NK-92 (cell line): ENCODE measurements around the gene ABHD2.
"Not testable (repeated sequence)": the region's sequence is repeated elsewhere in the genome, so short reads cannot be mapped to it uniquely, and the experiment has no call there.

Experiments
- DNase-seq: peaks from one replicate; lab custom pipeline; 2025; ENCODE audit not compliant: unreplicated experiment; lab: John Stamatoyannopoulos, UW

ABHD2 gene

GRCh38 chr15:89119489-89120478 lies 31.5 kb downstream of the ABHD2 start:
- DNase-seq, result no peak

GRCh38 chr15:89120479-89121000 lies 32.3 kb downstream of the ABHD2 start:
- DNase-seq, result not testable (repeated sequence)

GRCh38 chr15:89121414-89121813 lies 33.2 kb downstream of the ABHD2 start:
- DNase-seq, result no peak

- no peak for DNase-seq
Measured at GRCh38 chr15:89122505-89123180, 34.4 kb downstream of the ABHD2 start.

GRCh38 chr15:89123181-89123525 lies 34.9 kb downstream of the ABHD2 start:
- DNase-seq, result no peak

GRCh38 chr15:89125088-89125826 lies 37.0 kb downstream of the ABHD2 start:
- DNase-seq, result no peak

- DNase-seq, result no peak
Measured at GRCh38 chr15:89126009-89126408, 37.8 kb downstream of the ABHD2 start.

- no peak for DNase-seq
Measured at GRCh38 chr15:89127054-89127702, 38.9 kb downstream of the ABHD2 start.

- no peak for DNase-seq
Measured at GRCh38 chr15:89128320-89129122, 40.3 kb downstream of the ABHD2 start.

GRCh38 chr15:89129123-89129815 lies 41.0 kb downstream of the ABHD2 start:
- DNase-seq, result no peak

GRCh38 chr15:89129816-89130134 lies 41.5 kb downstream of the ABHD2 start:
- no peak for DNase-seq

GRCh38 chr15:89130201-89130600 lies 41.9 kb downstream of the ABHD2 start:
- DNase-seq, result no peak

GRCh38 chr15:89131731-89132130 lies 43.5 kb downstream of the ABHD2 start:
- DNase-seq, result no peak

- DNase-seq, result no peak
Measured at GRCh38 chr15:89132611-89133507, 44.6 kb downstream of the ABHD2 start.

GRCh38 chr15:89135387-89136077 lies 47.3 kb downstream of the ABHD2 start:
- not testable (repeated sequence) for DNase-seq

- DNase-seq, result no peak
Measured at GRCh38 chr15:89136078-89136806, 48.0 kb downstream of the ABHD2 start.
